NCI-H524 (cell line): Measurements from ENCODE around the gene CCDC200.
"Not testable (repeated sequence)": the region's sequence is repeated elsewhere in the genome, so short reads cannot be mapped to it uniquely, and the experiment has no call there.

Experiments used
- DNase-seq, 2 experiments: peaks; one replicate each; lab custom pipeline; 2025; lab: John Stamatoyannopoulos, UW

Gene CCDC200

GRCh38 chr17:43216369-43216761 is 12.1 kb downstream of the CCDC200 start:
- no peak for DNase-seq

- DNase-seq: no peak
Measured at GRCh38 chr17:43215341-43215740, 13.1 kb downstream of the CCDC200 start.

- no peak for DNase-seq
Measured at GRCh38 chr17:43213545-43213944, 14.9 kb downstream of the CCDC200 start.

- DNase-seq: no peak
Measured at GRCh38 chr17:43212641-43213490, 15.6 kb downstream of the CCDC200 start.

- DNase-seq: no peak
Measured at GRCh38 chr17:43211480-43212402, 16.7 kb downstream of the CCDC200 start, which contains the start of gene TMEM106A. Gene TMEM106A, plus strand, starts transcription at chr17:43211875. Its CDS starts 1,167 bp downstream, at chr17:43213042.

- no peak for DNase-seq
Measured at GRCh38 chr17:43211123-43211479, 17.3 kb downstream of the CCDC200 start.

GRCh38 chr17:43210576-43210975 is 17.8 kb downstream of the CCDC200 start:
- no peak for DNase-seq

GRCh38 chr17:43203013-43203412 is 25.4 kb downstream of the CCDC200 start:
- not testable (repeated sequence) for DNase-seq

- DNase-seq: peak in 1 of 2 experiments; percentile 9
Measured at GRCh38 chr17:43200127-43200526, 28.3 kb downstream of the CCDC200 start.

GRCh38 chr17:43199633-43200032 is 28.8 kb downstream of the CCDC200 start:
- DNase-seq: no peak

- DNase-seq: no peak
Measured at GRCh38 chr17:43193251-43193650, 35.2 kb downstream of the CCDC200 start.

GRCh38 chr17:43186656-43187055 is 41.8 kb downstream of the CCDC200 start:
- DNase-seq: not testable (repeated sequence)

GRCh38 chr17:43183921-43184320 is 44.5 kb downstream of the CCDC200 start:
- no peak for DNase-seq

- no peak for DNase-seq
Measured at GRCh38 chr17:43176119-43176570, 52.3 kb downstream of the CCDC200 start.

GRCh38 chr17:43175213-43176118 is 53.0 kb downstream of the CCDC200 start:
- DNase-seq: no peak

GRCh38 chr17:43171586-43172487 is 56.6 kb downstream of the CCDC200 start:
- peak in 1 of 2 experiments; percentile 62 for DNase-seq
